HG03103 (cell line): ENCODE data around the gene FOXD2.

Source experiments
- ATAC-seq: cut with Tn5 transposase; IDR thresholded peaks from one replicate; pipeline ENCODE4 v1.9.1; 2021; ENCODE audit warnings: low read depth; ENCODE audit not compliant: unreplicated experiment

Gene FOXD2

GRCh38 chr1:47416319-47417169, 21.3 kb upstream of the FOXD2 start:
- no peak for ATAC-seq

GRCh38 chr1:47417170-47418044, 20.4 kb upstream of the FOXD2 start:
- no peak for ATAC-seq

GRCh38 chr1:47418122-47418521, 19.7 kb upstream of the FOXD2 start:
- no peak for ATAC-seq

- no peak for ATAC-seq
Measured at GRCh38 chr1:47418681-47419325, 19.0 kb upstream of the FOXD2 start.

- no peak for ATAC-seq
Measured at GRCh38 chr1:47420547-47420946, 17.3 kb upstream of the FOXD2 start.

GRCh38 chr1:47423872-47424271, 14.0 kb upstream of the FOXD2 start:
- ATAC-seq, result no peak

- ATAC-seq, result no peak
Measured at GRCh38 chr1:47424336-47424982, 13.4 kb upstream of the FOXD2 start.

DNA sequence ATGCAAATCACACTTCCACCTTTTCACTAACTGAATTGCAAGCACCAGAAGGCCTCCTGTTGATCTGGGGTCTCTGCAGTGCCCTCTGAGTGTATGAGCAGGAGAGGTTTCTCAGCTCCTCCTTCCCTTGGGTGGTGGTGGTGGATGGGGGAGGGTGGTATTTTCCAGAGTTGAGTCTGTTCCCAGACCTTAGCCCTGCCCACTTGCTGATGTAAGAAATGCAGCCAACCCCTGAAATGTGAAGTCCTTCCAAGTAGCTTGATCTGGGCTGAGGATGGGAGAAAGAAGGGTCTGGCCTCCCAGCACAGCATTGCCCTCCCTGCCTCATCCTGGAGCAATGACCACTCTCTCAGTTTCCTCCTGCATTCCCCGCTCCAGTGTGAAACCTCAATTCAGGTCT, 6.3 kb upstream of the FOXD2 start:
- no peak for ATAC-seq

GRCh38 chr1:47432071-47433036, 5.5 kb upstream of the FOXD2 start:
- peak; percentile 29 for ATAC-seq

- no peak for ATAC-seq
Measured at GRCh38 chr1:47433037-47433421, 4.8 kb upstream of the FOXD2 start.

- no peak for ATAC-seq
Measured at GRCh38 chr1:47433477-47434050, 4.3 kb upstream of the FOXD2 start.

GRCh38 chr1:47434051-47434842, 3.6 kb upstream of the FOXD2 start:
- no peak for ATAC-seq

DNA sequence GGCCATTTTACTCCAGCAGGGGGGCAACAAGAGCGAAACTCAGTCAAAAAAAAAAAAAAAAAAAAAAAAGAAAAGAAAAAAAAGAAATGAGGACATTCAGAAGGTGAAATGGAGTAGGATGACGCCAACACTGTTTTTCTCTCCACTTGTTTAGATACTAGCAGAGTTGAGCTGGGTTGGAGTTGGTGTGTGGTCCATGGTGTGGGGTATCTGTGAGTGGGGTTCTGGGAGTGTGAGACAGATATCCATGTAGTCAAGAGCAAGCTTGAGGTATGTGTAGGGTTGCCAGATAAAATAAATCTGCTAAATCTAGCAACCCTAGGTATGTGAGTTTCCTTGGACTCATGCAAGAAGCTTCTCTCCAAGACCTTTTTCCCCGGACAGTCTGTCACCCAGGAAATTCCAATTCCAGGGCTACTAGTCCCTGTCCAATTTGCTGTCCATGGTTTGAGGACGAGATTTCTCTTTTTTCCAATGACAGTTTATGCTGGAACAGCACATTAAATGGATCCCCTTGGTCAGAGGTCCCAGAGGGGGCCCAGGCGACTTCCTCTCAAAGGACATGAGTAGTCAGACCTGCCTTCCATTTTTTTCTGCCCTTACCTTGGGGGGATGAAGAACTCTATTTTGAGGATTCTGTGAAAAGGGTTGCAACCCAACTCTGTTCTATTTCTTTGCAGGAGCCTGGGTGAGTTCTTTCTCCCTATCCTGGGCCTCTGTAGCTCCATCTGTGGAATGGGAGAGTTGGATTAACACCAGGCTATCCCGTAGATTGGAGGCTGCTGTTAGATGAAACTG, 2.1 kb upstream of the FOXD2 start:
- no peak for ATAC-seq

DNA sequence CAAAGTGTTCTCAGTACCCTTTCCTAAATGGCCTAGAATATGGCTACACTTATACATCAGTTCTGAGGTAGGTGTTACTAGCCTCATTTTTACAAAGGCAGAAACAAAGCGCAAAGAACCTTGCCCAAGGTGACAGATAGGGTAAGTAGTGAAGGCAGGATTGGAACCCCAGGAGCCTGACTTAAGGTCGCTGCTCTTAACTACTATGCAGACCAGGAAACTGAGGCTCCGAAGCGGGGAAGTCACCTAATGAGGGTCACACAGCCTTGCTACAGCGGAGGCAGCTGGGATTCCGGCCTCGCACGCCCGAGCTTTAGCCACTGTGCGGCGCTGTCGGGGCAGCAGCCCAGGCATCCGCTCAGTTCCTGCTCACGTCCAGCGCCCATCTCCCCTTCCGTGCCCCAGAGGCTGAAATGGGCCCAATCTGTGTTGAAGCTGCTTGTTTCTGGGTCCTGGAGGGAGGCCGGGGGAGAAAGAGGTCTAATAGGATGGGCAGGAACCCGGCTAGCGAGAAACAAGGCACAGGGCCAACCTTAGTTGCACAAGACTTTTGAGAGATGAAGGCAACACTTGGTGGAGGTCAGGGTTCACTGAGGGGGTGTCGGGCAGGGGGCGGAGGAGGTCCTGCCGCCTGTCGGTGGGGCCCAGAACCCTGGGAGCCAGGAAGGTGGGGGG, 1.4 kb upstream of the FOXD2 start:
- peak; percentile 38 for ATAC-seq

GRCh38 chr1:47436979-47437446, 831 bp upstream of the FOXD2 start:
- ATAC-seq, result peak; percentile 12

DNA sequence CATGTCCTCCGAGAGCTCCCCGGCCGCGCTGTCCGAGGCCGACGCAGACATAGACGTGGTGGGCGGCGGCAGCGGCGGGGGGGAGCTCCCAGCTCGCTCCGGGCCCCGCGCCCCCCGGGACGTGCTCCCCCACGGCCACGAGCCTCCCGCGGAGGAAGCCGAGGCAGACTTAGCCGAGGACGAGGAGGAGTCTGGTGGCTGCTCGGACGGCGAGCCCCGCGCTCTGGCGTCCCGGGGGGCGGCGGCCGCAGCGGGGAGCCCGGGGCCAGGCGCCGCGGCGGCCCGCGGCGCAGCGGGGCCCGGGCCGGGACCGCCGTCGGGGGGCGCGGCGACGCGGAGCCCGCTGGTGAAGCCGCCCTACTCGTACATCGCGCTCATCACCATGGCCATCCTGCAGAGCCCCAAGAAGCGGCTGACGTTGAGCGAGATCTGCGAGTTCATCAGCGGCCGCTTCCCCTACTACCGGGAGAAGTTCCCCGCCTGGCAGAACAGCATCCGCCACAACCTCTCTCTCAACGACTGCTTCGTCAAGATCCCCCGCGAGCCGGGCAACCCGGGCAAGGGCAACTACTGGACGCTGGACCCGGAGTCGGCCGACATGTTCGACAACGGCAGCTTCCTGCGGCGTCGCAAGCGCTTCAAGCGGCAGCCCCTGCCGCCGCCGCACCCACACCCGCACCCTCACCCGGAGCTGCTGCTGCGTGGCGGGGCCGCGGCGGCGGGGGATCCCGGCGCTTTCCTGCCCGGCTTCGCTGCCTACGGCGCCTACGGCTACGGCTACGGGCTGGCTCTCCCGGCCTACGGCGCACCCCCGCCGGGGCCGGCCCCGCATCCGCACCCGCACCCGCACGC, 547 bp downstream of the FOXD2 start:
- ATAC-seq, result no peak
